ENCODE data around the gene SLC38A4.

GRCh38 chr12:46839232-46839631 lies 13.4 kb upstream of the SLC38A4 start:
- TF ChIP-seq EZH2phosphoT487 (IDR thresholded peaks at IDR 0.05; ENCODE audit: low read length) (no peak), CTCF (IDR thresholded peaks at IDR 0.05; ENCODE audit: low read length) (no peak)
